Measurements from ENCODE around the gene WDR59.
"Not testable (repeated sequence)": the region's sequence is repeated elsewhere in the genome, so short reads cannot be mapped to it uniquely, and the experiment has no call there.

The WDR59 gene

DNA sequence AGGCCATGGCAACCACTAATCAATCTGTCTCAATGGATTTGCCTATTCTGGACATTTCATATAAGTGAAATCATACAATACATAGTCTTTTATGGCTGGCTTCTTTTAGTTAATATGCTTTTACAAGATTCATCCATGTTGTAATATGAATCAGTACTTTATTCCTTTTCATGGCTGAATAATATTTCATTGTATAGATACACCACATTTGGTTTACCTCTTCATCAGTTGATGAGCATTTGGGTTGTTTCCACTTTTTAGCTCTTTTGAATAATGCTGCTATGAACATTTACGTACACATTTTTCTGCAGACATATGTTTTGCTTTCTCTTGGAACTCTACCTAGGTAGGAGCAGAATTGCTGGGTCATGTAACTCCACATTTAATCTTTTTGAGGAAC lies 11.1 kb upstream of the WDR59 start:
- ATAC-seq (ENCODE audit: low read depth) (no peak), DNase-seq (ENCODE audit: low spot score) (no peak)
- Histone ChIP-seq H3K27ac (ENCODE audit: poor library complexity, severe bottlenecking) (no peak overlapping the region), H3K4me1 (ENCODE audit: insufficient read depth, poor library complexity, severe bottlenecking) (peaks cover 8% of the 10 kb centered on the region), H3K4me3 (ENCODE audit: severe bottlenecking) (no peak overlapping the region), H3K9me3 (ENCODE audit: severe bottlenecking) (no peaks in the 10 kb centered on the region), H3K36me3 (ENCODE audit: low read depth) (no peaks in the 10 kb centered on the region), H3K27me3 (ENCODE audit: insufficient read depth, poor library complexity, severe bottlenecking) (no peaks in the 10 kb centered on the region)
- TF ChIP-seq, protein P1, sequence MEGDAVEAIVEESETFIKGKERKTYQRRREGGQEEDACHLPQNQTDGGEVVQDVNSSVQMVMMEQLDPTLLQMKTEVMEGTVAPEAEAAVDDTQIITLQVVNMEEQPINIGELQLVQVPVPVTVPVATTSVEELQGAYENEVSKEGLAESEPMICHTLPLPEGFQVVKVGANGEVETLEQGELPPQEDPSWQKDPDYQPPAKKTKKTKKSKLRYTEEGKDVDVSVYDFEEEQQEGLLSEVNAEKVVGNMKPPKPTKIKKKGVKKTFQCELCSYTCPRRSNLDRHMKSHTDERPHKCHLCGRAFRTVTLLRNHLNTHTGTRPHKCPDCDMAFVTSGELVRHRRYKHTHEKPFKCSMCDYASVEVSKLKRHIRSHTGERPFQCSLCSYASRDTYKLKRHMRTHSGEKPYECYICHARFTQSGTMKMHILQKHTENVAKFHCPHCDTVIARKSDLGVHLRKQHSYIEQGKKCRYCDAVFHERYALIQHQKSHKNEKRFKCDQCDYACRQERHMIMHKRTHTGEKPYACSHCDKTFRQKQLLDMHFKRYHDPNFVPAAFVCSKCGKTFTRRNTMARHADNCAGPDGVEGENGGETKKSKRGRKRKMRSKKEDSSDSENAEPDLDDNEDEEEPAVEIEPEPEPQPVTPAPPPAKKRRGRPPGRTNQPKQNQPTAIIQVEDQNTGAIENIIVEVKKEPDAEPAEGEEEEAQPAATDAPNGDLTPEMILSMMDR (IDR thresholded peaks at IDR 0.05; ENCODE audit: poor library complexity, severe bottlenecking): no peak

DNA sequence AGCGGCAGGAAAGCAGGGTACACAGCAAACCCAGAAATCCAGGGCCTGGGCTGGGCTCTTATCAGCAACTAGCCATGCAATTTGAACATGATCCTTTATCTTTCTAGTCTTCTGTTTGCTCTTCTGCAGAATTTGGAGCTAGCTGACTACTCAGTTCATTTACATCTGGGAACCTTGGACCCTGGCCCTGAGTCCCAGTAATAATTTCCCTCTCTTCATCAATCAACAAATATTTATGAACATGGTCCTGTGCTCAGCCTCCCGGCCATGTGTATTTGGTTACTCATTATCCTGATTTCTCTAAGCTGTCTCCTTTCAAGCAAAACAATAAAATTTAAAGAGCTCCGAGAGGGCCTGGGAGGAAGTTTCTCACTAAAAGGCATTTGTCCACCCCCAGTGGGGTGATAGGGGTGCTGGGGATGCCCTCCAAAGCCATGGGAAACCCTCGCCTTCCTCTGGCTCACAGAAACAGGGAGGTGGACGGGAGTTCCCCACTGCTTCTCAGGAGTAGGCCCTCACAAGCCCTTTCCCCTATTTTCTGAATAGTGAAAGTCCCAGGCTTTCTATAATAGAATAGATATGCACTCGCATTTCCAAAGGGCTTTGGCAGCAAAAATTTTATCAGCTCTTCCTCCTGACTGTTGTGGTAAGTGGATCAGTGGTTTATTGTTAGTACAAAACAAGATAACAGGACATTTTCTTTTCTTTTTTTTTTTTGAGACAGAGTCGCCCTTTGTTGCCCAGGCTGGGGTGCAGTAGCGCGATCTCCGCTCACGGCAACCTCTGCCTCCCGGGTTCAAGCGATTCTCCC lies 6.9 kb upstream of the WDR59 start:
- DNase-seq (ENCODE audit: low spot score) (no peak), ATAC-seq (ENCODE audit: low read depth) (no peak)
- H3K9me3 ChIP-seq (ENCODE audit: severe bottlenecking): no peaks in the 10 kb centered on the region
- no peak overlapping the region for H3K4me3 ChIP-seq (ENCODE audit: severe bottlenecking)
- no peak overlapping the region for H3K27ac ChIP-seq (ENCODE audit: poor library complexity, severe bottlenecking)
- TF ChIP-seq, protein P1 (IDR thresholded peaks at IDR 0.05; ENCODE audit: poor library complexity, severe bottlenecking): no peak
- H3K27me3 ChIP-seq (ENCODE audit: insufficient read depth, poor library complexity, severe bottlenecking): no peaks in the 10 kb centered on the region
- no peaks in the 10 kb centered on the region for H3K36me3 ChIP-seq (ENCODE audit: low read depth)
- H3K4me1 ChIP-seq (ENCODE audit: insufficient read depth, poor library complexity, severe bottlenecking): no peaks in the 10 kb centered on the region

- Histone ChIP-seq H3K4me1 (ENCODE audit: insufficient read depth, poor library complexity, severe bottlenecking) (no peaks in the 10 kb centered on the region), H3K36me3 (ENCODE audit: low read depth) (no peaks in the 10 kb centered on the region), H3K27ac (ENCODE audit: poor library complexity, severe bottlenecking) (no peak overlapping the region), H3K4me3 (ENCODE audit: severe bottlenecking) (no peak overlapping the region), H3K9me3 (ENCODE audit: severe bottlenecking) (no peaks in the 10 kb centered on the region), H3K27me3 (ENCODE audit: insufficient read depth, poor library complexity, severe bottlenecking) (no peaks in the 10 kb centered on the region)
- ATAC-seq (ENCODE audit: low read depth) (no peak), DNase-seq (ENCODE audit: low spot score) (no peak)
- TF ChIP-seq, protein P1 (IDR thresholded peaks at IDR 0.05; ENCODE audit: poor library complexity, severe bottlenecking): no peak
These were observed 6.3 kb upstream of the WDR59 start for GRCh38 chr16:74991268-74991592.

DNA sequence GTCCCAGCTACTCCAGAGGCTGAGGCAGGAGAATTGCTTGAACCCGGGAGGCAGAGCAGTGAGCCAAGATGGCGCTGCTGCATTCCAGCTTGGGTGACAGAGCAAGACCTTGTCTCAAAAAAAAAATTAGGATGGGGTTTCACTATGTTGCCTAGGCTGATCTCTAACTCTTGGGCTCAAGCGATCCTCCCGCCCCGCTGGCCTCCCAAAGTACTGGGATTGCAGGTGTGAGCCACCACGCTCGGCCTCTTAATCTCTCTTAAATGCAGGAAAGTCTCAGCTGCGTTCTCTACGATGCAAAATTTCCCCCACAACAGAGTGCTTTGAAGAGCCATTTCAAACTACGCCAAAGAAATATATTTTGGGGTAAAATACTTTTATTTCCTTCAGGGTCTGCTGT lies 5.9 kb upstream of the WDR59 start:
- DNase-seq (ENCODE audit: low spot score) (no peak), ATAC-seq (ENCODE audit: low read depth) (no peak)
- no peak overlapping the region for H3K4me3 ChIP-seq (ENCODE audit: severe bottlenecking)
- H3K27ac ChIP-seq (ENCODE audit: poor library complexity, severe bottlenecking): no peak overlapping the region
- H3K9me3 ChIP-seq (ENCODE audit: severe bottlenecking): no peaks in the 10 kb centered on the region
- H3K36me3 ChIP-seq (ENCODE audit: low read depth): no peaks in the 10 kb centered on the region
- H3K4me1 ChIP-seq (ENCODE audit: insufficient read depth, poor library complexity, severe bottlenecking): no peaks in the 10 kb centered on the region
- TF ChIP-seq, protein P1 (IDR thresholded peaks at IDR 0.05; ENCODE audit: poor library complexity, severe bottlenecking): no peak
- no peaks in the 10 kb centered on the region for H3K27me3 ChIP-seq (ENCODE audit: insufficient read depth, poor library complexity, severe bottlenecking)

DNA sequence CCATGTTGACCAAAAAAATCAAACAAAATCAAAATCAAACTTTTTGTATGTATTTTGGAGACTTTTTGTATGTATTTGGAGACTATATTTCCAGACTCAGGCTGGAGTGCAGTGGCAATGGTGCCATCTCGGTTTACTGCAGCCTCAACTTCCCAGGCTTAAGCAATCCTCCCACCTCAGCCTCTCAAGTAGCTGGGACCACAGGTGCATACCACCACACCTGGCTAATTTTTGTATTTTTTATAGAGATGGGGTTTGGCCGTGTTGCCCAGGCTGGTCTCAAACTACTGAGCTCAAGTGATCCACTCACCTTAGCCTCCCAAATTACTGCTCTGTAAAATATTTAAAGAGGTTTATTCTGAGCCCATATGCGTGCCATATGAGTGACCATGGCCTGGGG lies 4.9 kb upstream of the WDR59 start:
- not testable (repeated sequence) for ATAC-seq (ENCODE audit: low read depth); H3K27me3 ChIP-seq (ENCODE audit: insufficient read depth, poor library complexity, severe bottlenecking); H3K9me3 ChIP-seq (ENCODE audit: severe bottlenecking); DNase-seq (ENCODE audit: low spot score); H3K36me3 ChIP-seq (ENCODE audit: low read depth); H3K27ac ChIP-seq (ENCODE audit: poor library complexity, severe bottlenecking); H3K4me1 ChIP-seq (ENCODE audit: insufficient read depth, poor library complexity, severe bottlenecking); H3K4me3 ChIP-seq (ENCODE audit: severe bottlenecking)
